IMR-90 (cell line): ENCODE results near the gene FARS2. TPM values are rescaled to one million over a fixed set of nuclear protein-coding genes. Genes with fewer than 3 reads are reported as not detected.
A peak's percentile ranks its signal among the peaks of the same experiment; 100 is the strongest.

Source experiments
- ATAC-seq: fragments of 200-7000 bp; cut with Tn5 transposase; 2 replicates; pipeline ENCODE4 v1.9.1; 2020; ENCODE audit warnings: low read depth, mild to moderate bottlenecking, moderate library complexity
- BruUV-seq: library from RNA; stranded (reverse); fragments of 400-500 nt; replicated peaks from 2 replicates; lab custom pipeline; 2021; lab: Mats Ljungman, UMichigan
- CTCF ChIA-PET: fragments of 300-600 bp; formaldehyde crosslinking; extraction: SDS; loops from one replicate; lab custom pipeline; 2021; ENCODE audit warnings: antibody characterized with exemption; lab: Yijun Ruan, JAX
- POLR2A ChIA-PET: fragments of 300-600 bp; sonication (Branson Sonifier 250); formaldehyde crosslinking; loops from one replicate; lab custom pipeline; 2022; ENCODE audit warnings: antibody characterized with exemption; ENCODE audit not compliant: unreplicated experiment; lab: Charles Lee
- DNase-seq: peaks from one replicate; pipeline ENCODE4 v3.0.0; 2013
- H2AFZ ChIP-seq: replicated peaks from 2 replicates; pipeline ENCODE3; 2013; ENCODE audit warnings: low read length, mild to moderate bottlenecking; ENCODE audit not compliant: poor library complexity
- H2AK5ac ChIP-seq: 2 replicates; pipeline ENCODE4 v1.6.1; 2013; ENCODE audit warnings: low read depth, low read length, inconsistent platforms
- H2AK9ac ChIP-seq: replicated peaks from 2 replicates; pipeline ENCODE3; 2013; ENCODE audit warnings: mild to moderate bottlenecking, low read depth, low read length, moderate library complexity; ENCODE audit not compliant: poor library complexity
- H2BK120ac ChIP-seq: 2 replicates; pipeline ENCODE4 v1.6.1; 2013; ENCODE audit warnings: low read depth, low read length, inconsistent platforms
- H2BK15ac ChIP-seq: 3 replicates; pipeline ENCODE4 v1.6.1; 2013; ENCODE audit warnings: low read depth, low read length, inconsistent platforms
- H2BK20ac ChIP-seq: 2 replicates; pipeline ENCODE4 v1.6.1; 2013; ENCODE audit warnings: low read depth, mild to moderate bottlenecking, inconsistent platforms, low read length, moderate library complexity
- H2BK5ac ChIP-seq: 2 replicates; pipeline ENCODE4 v1.6.1; 2013; ENCODE audit warnings: mild to moderate bottlenecking, low read depth, low read length, inconsistent platforms; ENCODE audit not compliant: poor library complexity, severe bottlenecking
- H3K14ac ChIP-seq: replicated peaks from 2 replicates; pipeline ENCODE4 v1.6.1; 2013; ENCODE audit warnings: low read depth, low read length, inconsistent platforms
- H3K18ac ChIP-seq: 2 replicates; pipeline ENCODE4 v1.6.1; 2013; ENCODE audit warnings: low read depth, low read length, control low read depth
- H3K23ac ChIP-seq: 2 replicates; pipeline ENCODE4 v1.6.1; 2013; ENCODE audit warnings: low read depth, low read length, inconsistent platforms
- H3K27ac ChIP-seq: 2 replicates; pipeline ENCODE4 v1.5.1; 2013; ENCODE audit warnings: mild to moderate bottlenecking, control low read depth, low read length; ENCODE audit not compliant: insufficient read depth
- H3K27me3 ChIP-seq: 2 replicates; pipeline ENCODE4 v1.6.1; 2013; ENCODE audit warnings: low read length; ENCODE audit not compliant: control insufficient read depth, insufficient read depth
- H3K36me3 ChIP-seq: 2 replicates; pipeline ENCODE4 v1.6.1; 2013; ENCODE audit warnings: low read length, mixed read lengths; ENCODE audit not compliant: control insufficient read depth, insufficient read depth
- H3K4ac ChIP-seq: 2 replicates; pipeline ENCODE4 v1.6.1; 2013; ENCODE audit warnings: low read depth, low read length, inconsistent platforms
- H3K4me1 ChIP-seq: 2 replicates; pipeline ENCODE4 v1.6.1; 2013; ENCODE audit warnings: low read length, mixed read lengths; ENCODE audit not compliant: control insufficient read depth, insufficient read depth
- H3K4me2 ChIP-seq: 2 replicates; pipeline ENCODE4 v1.6.1; 2013; ENCODE audit warnings: low read depth, mild to moderate bottlenecking, control low read depth, low read length, moderate library complexity
- H3K4me3 ChIP-seq: 2 replicates; pipeline ENCODE4 v1.5.1; 2013; ENCODE audit warnings: low read depth, mild to moderate bottlenecking, control low read depth, low read length, moderate library complexity; ENCODE audit not compliant: insufficient read depth
- H3K56ac ChIP-seq: 2 replicates; pipeline ENCODE4 v1.6.1; 2013; ENCODE audit warnings: low read length, inconsistent platforms; ENCODE audit not compliant: insufficient read depth; ENCODE audit errors: extremely low read depth
- H3K79me1 ChIP-seq, 2 experiments: 2 replicates each; pipeline ENCODE4 v1.6.1; 2013; ENCODE audit warnings: low read length in 2 of 2, inconsistent platforms in 1 of 2, low read depth in 1 of 2
- H3K9ac ChIP-seq: 2 replicates; pipeline ENCODE4 v1.6.1; 2013; ENCODE audit warnings: low read depth, low read length, control low read depth
- H3K9me1 ChIP-seq: 2 replicates; pipeline ENCODE4 v1.6.1; 2013; ENCODE audit warnings: low read length, inconsistent platforms; ENCODE audit not compliant: insufficient read depth
- H3K9me3 ChIP-seq: 2 replicates; pipeline ENCODE4 v1.6.1; 2013; ENCODE audit warnings: low read length; ENCODE audit not compliant: control insufficient read depth, insufficient read depth
- H4K20me1 ChIP-seq: 2 replicates; pipeline ENCODE4 v1.6.1; 2013; ENCODE audit warnings: low read length, inconsistent platforms; ENCODE audit not compliant: insufficient read depth
- H4K5ac ChIP-seq: 2 replicates; pipeline ENCODE4 v1.6.1; 2013; ENCODE audit warnings: mild to moderate bottlenecking, low read depth, low read length, control low read depth
- H4K8ac ChIP-seq, 2 experiments: 2 replicates each; pipeline ENCODE4 v1.6.1; 2013; ENCODE audit warnings: low read depth in 2 of 2, low read length in 2 of 2, control low read depth in 1 of 2, inconsistent platforms in 1 of 2
- H4K91ac ChIP-seq: 2 replicates; pipeline ENCODE4 v1.6.1; 2013; ENCODE audit warnings: low read depth, low read length, inconsistent platforms; ENCODE audit not compliant: insufficient read depth
- BHLHE40 ChIP-seq: fragments of 150-350 bp; IDR thresholded peaks from 2 replicates; pipeline ENCODE4 v1.6.1; 2016; ENCODE audit warnings: mild to moderate bottlenecking, low read depth, low read length
- CHD1 ChIP-seq: IDR thresholded peaks from 2 replicates; pipeline ENCODE4 v1.6.1; 2012; ENCODE audit warnings: low read depth, low read length, improper control_type of control experiment
- FOS ChIP-seq: fragments of 150-350 bp; IDR thresholded peaks from 2 replicates; pipeline ENCODE4 v1.6.1; 2016; ENCODE audit warnings: low read depth, low read length
- MAFK ChIP-seq: IDR thresholded peaks from 2 replicates; pipeline ENCODE4 v1.6.1; 2012; ENCODE audit warnings: low read depth, low read length, improper control_type of control experiment
- MAZ ChIP-seq: IDR thresholded peaks from 2 replicates; pipeline ENCODE4 v1.6.1; 2012; ENCODE audit warnings: low read depth, mild to moderate bottlenecking, low read length, improper control_type of control experiment, moderate library complexity, borderline replicate concordance
- MXI1 ChIP-seq: IDR thresholded peaks from 2 replicates; pipeline ENCODE4 v1.6.1; 2012; ENCODE audit warnings: low read depth, mild to moderate bottlenecking, low read length, moderate library complexity, borderline replicate concordance
- NFE2L2 ChIP-seq: fragments of 150-350 bp; IDR thresholded peaks from 2 replicates; pipeline ENCODE4 v1.6.1; 2016; ENCODE audit warnings: low read depth, mild to moderate bottlenecking, low read length
- RAD21 ChIP-seq: IDR thresholded peaks from 2 replicates; pipeline ENCODE4 v1.6.1; 2012; ENCODE audit warnings: low read length, improper control_type of control experiment
- RFX5 ChIP-seq: IDR thresholded peaks from 2 replicates; pipeline ENCODE4 v1.8.0; 2012; ENCODE audit warnings: low read depth, mild to moderate bottlenecking, low read length, moderate library complexity
- SMC3 ChIP-seq: fragments of 150-350 bp; IDR thresholded peaks from 2 replicates; pipeline ENCODE4 v1.6.1; 2016; ENCODE audit warnings: low read depth, mild to moderate bottlenecking, antibody characterized with exemption, low read length, moderate library complexity
- WGBS, 2 experiments: methylation state at CpG; one replicate each; pipeline versions ENCODE4 v1.1.5 to v1.1.7; 2013; ENCODE audit warnings: missing lambda C conversion rate in 2 of 2; ENCODE audit not compliant: insufficient read length in 1 of 2; ENCODE audit errors: extremely low coverage in 2 of 2; 5-methylcytosine and 5-hydroxymethylcytosine counted together
- dilution Hi-C: fragments of 300-500 bp; cut with HindIII; formaldehyde crosslinking; loops from one replicate; pipeline ENCODE4 v1.14.3; 2018; ENCODE audit warnings: low sequenced_read_pairs; ENCODE audit not compliant: unreplicated experiment
- in situ Hi-C: fragments of 300-500 bp; cut with MboI; formaldehyde crosslinking; loops from 3 replicates; pipeline ENCODE4 v1.14.3; 2019; ENCODE audit warnings: low sequenced_read_pairs, inconsistent platforms, mixed read lengths
- intact Hi-C: fragments of 100-400 bp; cut with micrococcal nuclease; formaldehyde crosslinking; loops from 2 replicates; pipeline ENCODE4 v1.10.0; 2022
- polyA plus RNA-seq, 3 experiments: library from polyadenylated mRNA; depleted of rRNA; stranded (reverse); fragments of >200 nt; gene quantifications; 2 replicates each; pipeline ENCODE4 v1.2.3, GENCODE V29; 2012; ENCODE audit warnings: low replicate concordance in 1 of 3
- total RNA-seq: library from RNA; depleted of rRNA; stranded (reverse); fragments of >200 nt; gene quantifications from 2 replicates; pipeline ENCODE4 v1.2.3, GENCODE V29; 2012
- TF ChIP-seq, protein P1 (sequence below): fragments of 150-350 bp; IDR thresholded peaks from 2 replicates; pipeline ENCODE4 v1.6.1; 2016; ENCODE audit warnings: low read depth, mild to moderate bottlenecking, low read length, moderate library complexity, borderline replicate concordance

The FARS2 gene
- total and polyA plus RNA-seq, 2 of the 4 experiments (the other 2 are of a cell fraction) = 12.1 to 28.9 TPM

- Histone ChIP-seq H4K91ac (no peak overlapping the region), H3K18ac (no peak overlapping the region), H4K20me1 (no peaks in the 10 kb centered on the region), H2BK20ac (no peak overlapping the region), H2AK9ac (no peak overlapping the region), H3K4ac (no peak overlapping the region), H2BK15ac (no peak overlapping the region), H3K9ac (no peak overlapping the region), H3K9me1 (no peaks in the 10 kb centered on the region; the same call in 1 of the 2 replicates), H2BK5ac (peak overlapping the region; percentile 11), H2BK120ac (no peak overlapping the region), H3K14ac (no peak overlapping the region), H3K9me3 (no peaks in the 10 kb centered on the region), H3K27me3 (no peaks in the 10 kb centered on the region), H4K8ac (no peak overlapping the region), H2AK5ac (no peak overlapping the region), H3K23ac (no peak overlapping the region), H3K36me3 (no peaks in the 10 kb centered on the region), H3K4me3 (no peak overlapping the region), H3K4me2 (no peak overlapping the region), H3K79me1 (no peaks in the 10 kb centered on the region), H3K27ac (no peak overlapping the region), H3K4me1 (0 out of 2 replicates have a peak, but pooled peaks cover 2% of the 10 kb centered on the region), H4K5ac (no peak overlapping the region), H2AFZ (no peak overlapping the region), H3K56ac (no peak overlapping the region)
- TF ChIP-seq RFX5 = no peak
- TF ChIP-seq NFE2L2 = no peak
- no peak for TF ChIP-seq MAZ
- no peak for TF ChIP-seq MXI1
- no peak for TF ChIP-seq RAD21
- TF ChIP-seq BHLHE40 = no peak
- TF ChIP-seq, protein P1, sequence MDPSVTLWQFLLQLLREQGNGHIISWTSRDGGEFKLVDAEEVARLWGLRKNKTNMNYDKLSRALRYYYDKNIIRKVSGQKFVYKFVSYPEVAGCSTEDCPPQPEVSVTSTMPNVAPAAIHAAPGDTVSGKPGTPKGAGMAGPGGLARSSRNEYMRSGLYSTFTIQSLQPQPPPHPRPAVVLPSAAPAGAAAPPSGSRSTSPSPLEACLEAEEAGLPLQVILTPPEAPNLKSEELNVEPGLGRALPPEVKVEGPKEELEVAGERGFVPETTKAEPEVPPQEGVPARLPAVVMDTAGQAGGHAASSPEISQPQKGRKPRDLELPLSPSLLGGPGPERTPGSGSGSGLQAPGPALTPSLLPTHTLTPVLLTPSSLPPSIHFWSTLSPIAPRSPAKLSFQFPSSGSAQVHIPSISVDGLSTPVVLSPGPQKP = no peak
- TF ChIP-seq CHD1 = no peak
- TF ChIP-seq FOS = no peak
- no peak for TF ChIP-seq MAFK
- TF ChIP-seq SMC3 = no peak
- dilution Hi-C loops (no loop called here), intact Hi-C loops (no loop called here), in situ Hi-C loops (no loop called here)
- ChIA-PET POLR2A (no interaction called here), CTCF (no interaction called here)
- ATAC-seq (peak; percentile 85), DNase-seq (peak; percentile 31)
- BruUV-seq = no TSS peak
- WGBS, 2 experiments = no CpG with 5 or more reads among the region's 1 CpG
Measured at GRCh38 chr6:5537967-5538366, 276.7 kb downstream of the FARS2 start.
